Spleen (tissue), 11 donors: ENCODE measurements around the gene GABBR2. TPM values are rescaled to one million over a fixed set of nuclear protein-coding genes. Genes with fewer than 3 reads are reported as not detected.

Experiments
- DNase-seq: peaks from one replicate; pipeline ENCODE4 v3.0.0-alpha.2; 2020
- H3K27ac ChIP-seq, 8 donors: fragments of 200-600 bp; sonication (generic) in 7 of 8; 1 replicate in 4 of 8; 2 replicates in 4 of 8; pipeline versions ENCODE4 v1.5.0 to v1.8.0; 2016 to 2021; ENCODE audit warnings: inconsistent platforms in 4 of 8, mild to moderate bottlenecking in 4 of 8, moderate library complexity in 1 of 8
- H3K27me3 ChIP-seq, 7 donors: fragments of 200-600 bp; sonication (generic) in 6 of 7; replicated peaks in 1 of 7; 1 replicate in 4 of 7; 2 replicates in 3 of 7; pipeline versions ENCODE4 v1.5.0 to v1.8.0; 2016 to 2021; ENCODE audit warnings: inconsistent platforms in 3 of 7, mild to moderate bottlenecking in 1 of 7
- H3K36me3 ChIP-seq, 6 donors: fragments of 200-600 bp; sonication (generic) in 5 of 6; 1 replicate in 4 of 6; 2 replicates in 2 of 6; pipeline versions ENCODE4 v1.5.0 to v1.8.0; 2016 to 2021; ENCODE audit warnings: inconsistent platforms in 2 of 6
- H3K4me1 ChIP-seq, 6 donors: fragments of 200-600 bp; sonication (generic) in 5 of 6; 1 replicate in 3 of 6; 2 replicates in 3 of 6; pipeline versions ENCODE4 v1.5.0 to v1.8.0; 2016 to 2021; ENCODE audit warnings: inconsistent platforms in 3 of 6
- H3K4me3 ChIP-seq, 8 donors: fragments of 200-600 bp; sonication (generic) in 7 of 8; 1 replicate in 4 of 8; 2 replicates in 4 of 8; pipeline versions ENCODE4 v1.5.0 to v1.8.0; 2016 to 2021; ENCODE audit warnings: inconsistent platforms in 4 of 8, mild to moderate bottlenecking in 4 of 8, moderate library complexity in 2 of 8
- H3K9me3 ChIP-seq, 8 donors: fragments of 200-600 bp; sonication (generic) in 7 of 8; 1 replicate in 4 of 8; 2 replicates in 4 of 8; pipeline versions ENCODE4 v1.5.0 to v1.8.0; 2016 to 2021; ENCODE audit warnings: inconsistent platforms in 4 of 8
- CTCF ChIP-seq, 11 experiments: fragments of 200-600 bp in 7 of 11; fragments of 450-650 bp in 4 of 11; sonication (generic) in 4 of 11; IDR thresholded peaks in 8 of 11; conservative IDR thresholded peaks in 3 of 11; 1 replicate in 7 of 11; 2 replicates in 4 of 11; pipeline versions ENCODE4 v1.4.0 to v1.8.0; 2016 to 2021; ENCODE audit warnings: antibody characterized with exemption in 11 of 11, inconsistent platforms in 4 of 11, mild to moderate bottlenecking in 1 of 11
- POLR2A ChIP-seq, 3 donors: fragments of 450-650 bp; IDR thresholded peaks; one replicate each; pipeline ENCODE4 v1.5.1; 2017; ENCODE audit warnings: antibody characterized with exemption in 3 of 3, mild to moderate bottlenecking in 1 of 3
- POLR2AphosphoS5 ChIP-seq, 3 donors: sonication (generic); formaldehyde crosslinking; IDR thresholded peaks; one replicate each; pipeline ENCODE4 v1.5.1; 2017; ENCODE audit warnings: antibody characterized with exemption in 3 of 3
- WGBS, 5 donors: extraction: QIAGEN DNeasy Blood & Tissue Kit in 3 of 5; methylation state at CpG; one replicate each; pipeline versions ENCODE4 v1.1.5 to v1.1.7; 2013 to 2018; 5-methylcytosine and 5-hydroxymethylcytosine counted together
- intact Hi-C: fragments of 100-400 bp; cut with DNase I; formaldehyde crosslinking; loops from one replicate; pipeline ENCODE4 v1.15.0; 2023; ENCODE audit warnings: low total_unique reads
- polyA plus RNA-seq, 3 donors: library from polyadenylated mRNA; stranded (reverse); fragments of 200-250 nt; gene quantifications; one replicate each; pipeline ENCODE4 v1.2.1, GENCODE V29; 2013
- total RNA-seq, 7 donors: library from RNA; depleted of rRNA in 3 of 7; stranded (reverse); fragments of >200 nt in 3 of 7; fragmentation: NEBNext Ultra II Directional in 4 of 7; extraction: Animal tissue kit (Norgen Biotek cat#: 25700) in 4 of 7; gene quantifications; one replicate each; pipeline versions ENCODE4 v1.1.0 to v1.2.1, GENCODE V29; 2016 to 2021
- donor health status: healthy with polysubstance abuse.
- donor health status: DM: no; HTN: no; CAD: no; lungs with moderate emphysema.
- donor health status: DM: no; HTN: no; CAD: no.
- donor health status: Bipolar disorder and iron deficiency.
- donor health status: healthy.
- donor health status: DM: no; HTN: no; CAD: no.
- donor health status: DM: yes; HTN: yes; CAD: no.

Gene GABBR2
- total and polyA plus RNA-seq, 10 donors = 0.03 to 0.32 (median 0.07) TPM; not detected in 7

GRCh38 chr9:98594546-98595160 lies 114.1 kb downstream of the GABBR2 start:
- DNase-seq = peak; percentile 43
- Histone ChIP-seq H3K36me3 (no peaks in the 10 kb centered on the region), H3K4me1 (no peaks in the 10 kb centered on the region), H3K27ac (no peak overlapping the region), H3K4me3 (no peak overlapping the region), H3K27me3 (peaks cover 0 to 20% (median 0%) of the 10 kb centered on the region in 7 donors), H3K9me3 (no peaks in the 10 kb centered on the region)
- TF ChIP-seq POLR2A (IDR thresholded peaks at IDR 0.05) = no peak
- TF ChIP-seq CTCF (IDR thresholded peaks at IDR 0.05 in 8 of 11, conservative IDR thresholded peaks at IDR 0.05 in 3 of 11) = no peak
- TF ChIP-seq POLR2AphosphoS5 (IDR thresholded peaks at IDR 0.05) = no peak
- intact Hi-C loops = no loop called here
- WGBS, 5 donors = 80 to 92% (median 81%) methylated on average over 11 of the region's 11 CpGs

- peak; percentile 55 for DNase-seq
- WGBS, 5 donors = 76 to 85% (median 81%) methylated on average over 9 to 15 of the region's 15 CpGs
- TF ChIP-seq CTCF (IDR thresholded peaks at IDR 0.05 in 8 of 11, conservative IDR thresholded peaks at IDR 0.05 in 3 of 11) = no peak
- no peak for TF ChIP-seq POLR2A (IDR thresholded peaks at IDR 0.05)
- TF ChIP-seq POLR2AphosphoS5 (IDR thresholded peaks at IDR 0.05) = no peak
These were observed 115.1 kb downstream of the GABBR2 start for GRCh38 chr9:98593354-98594253.

GRCh38 chr9:98591696-98592095 lies 117.0 kb downstream of the GABBR2 start:
- Histone ChIP-seq H3K27ac (no peak overlapping the region), H3K27me3 (peaks cover 0 to 35% (median 0%) of the 10 kb centered on the region in 7 donors), H3K4me1 (no peaks in the 10 kb centered on the region), H3K4me3 (no peak overlapping the region), H3K9me3 (no peaks in the 10 kb centered on the region), H3K36me3 (no peaks in the 10 kb centered on the region)
- TF ChIP-seq POLR2AphosphoS5 (IDR thresholded peaks at IDR 0.05) (no peak), POLR2A (IDR thresholded peaks at IDR 0.05) (no peak), CTCF (IDR thresholded peaks at IDR 0.05 in 8 of 11, conservative IDR thresholded peaks at IDR 0.05 in 3 of 11) (no peak)
- intact Hi-C loops = no loop called here
- 74 to 89% (median 87%) methylated on average over 3 of the region's 3 CpGs for WGBS, 5 donors
- no peak for DNase-seq

More at GRCh38 chr9:98593354-98594253, 115.1 kb downstream of the GABBR2 start:
- Histone ChIP-seq H3K27ac (no peak overlapping the region), H3K9me3 (no peaks in the 10 kb centered on the region), H3K36me3 (no peaks in the 10 kb centered on the region), H3K4me3 (no peak overlapping the region), H3K4me1 (no peaks in the 10 kb centered on the region), H3K27me3 (peaks cover 0 to 27% (median 0%) of the 10 kb centered on the region in 7 donors)
- intact Hi-C loops = no loop called here

- no peak for TF ChIP-seq POLR2A (IDR thresholded peaks at IDR 0.05)
- TF ChIP-seq POLR2AphosphoS5 (IDR thresholded peaks at IDR 0.05) = no peak
- no peak for TF ChIP-seq CTCF (IDR thresholded peaks at IDR 0.05 in 8 of 11, conservative IDR thresholded peaks at IDR 0.05 in 3 of 11)
- Histone ChIP-seq H3K36me3 (no peaks in the 10 kb centered on the region), H3K27ac (no peak overlapping the region), H3K27me3 (peaks cover 0 to 31% (median 0%) of the 10 kb centered on the region in 7 donors), H3K4me3 (no peak overlapping the region), H3K4me1 (no peaks in the 10 kb centered on the region), H3K9me3 (no peaks in the 10 kb centered on the region)
- WGBS, 5 donors = 76 to 90% (median 86%) methylated on average over 3 of the region's 3 CpGs
- intact Hi-C loops = no loop called here
- no peak for DNase-seq
These were observed 118.6 kb downstream of the GABBR2 start for GRCh38 chr9:98590101-98590500.
